ENCODE measurements around the gene CILP2.

Gene CILP2

DNA sequence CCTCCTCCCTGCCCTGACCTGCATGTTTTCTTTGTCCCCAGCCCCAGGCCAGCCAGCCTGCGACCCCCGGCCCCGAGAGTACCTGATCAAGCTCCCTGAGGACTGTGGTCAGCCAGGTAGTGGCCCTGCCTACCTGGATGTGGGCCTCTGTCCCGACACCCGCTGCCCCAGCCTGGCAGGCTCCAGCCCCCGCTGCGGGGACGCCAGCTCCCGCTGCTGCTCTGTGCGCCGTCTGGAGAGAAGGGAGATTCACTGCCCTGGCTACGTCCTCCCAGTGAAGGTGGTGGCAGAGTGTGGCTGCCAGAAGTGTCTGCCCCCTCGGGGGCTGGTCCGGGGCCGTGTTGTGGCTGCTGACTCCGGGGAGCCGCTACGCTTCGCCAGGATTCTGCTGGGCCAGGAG lies 5.6 kb downstream of the CILP2 start:
- no peak overlapping the region for H3K4me3 ChIP-seq (ENCODE audit: low read length)
- no peak overlapping the region for H3K27ac ChIP-seq (ENCODE audit: low read length)
- H3K27me3 ChIP-seq (ENCODE audit: insufficient read depth, low read length): peaks cover 24% of the 10 kb centered on the region
- H3K4me1 ChIP-seq (ENCODE audit: insufficient read depth, low read length): no peaks in the 10 kb centered on the region
- no peak overlapping the region for H3K9ac ChIP-seq (ENCODE audit: low read depth, low read length)
- H3K9me3 ChIP-seq (ENCODE audit: insufficient read depth, low read depth, low read length): no peaks in the 10 kb centered on the region
- no peaks in the 10 kb centered on the region for H3K36me3 ChIP-seq (ENCODE audit: insufficient read depth, low read depth, low read length)

DNA sequence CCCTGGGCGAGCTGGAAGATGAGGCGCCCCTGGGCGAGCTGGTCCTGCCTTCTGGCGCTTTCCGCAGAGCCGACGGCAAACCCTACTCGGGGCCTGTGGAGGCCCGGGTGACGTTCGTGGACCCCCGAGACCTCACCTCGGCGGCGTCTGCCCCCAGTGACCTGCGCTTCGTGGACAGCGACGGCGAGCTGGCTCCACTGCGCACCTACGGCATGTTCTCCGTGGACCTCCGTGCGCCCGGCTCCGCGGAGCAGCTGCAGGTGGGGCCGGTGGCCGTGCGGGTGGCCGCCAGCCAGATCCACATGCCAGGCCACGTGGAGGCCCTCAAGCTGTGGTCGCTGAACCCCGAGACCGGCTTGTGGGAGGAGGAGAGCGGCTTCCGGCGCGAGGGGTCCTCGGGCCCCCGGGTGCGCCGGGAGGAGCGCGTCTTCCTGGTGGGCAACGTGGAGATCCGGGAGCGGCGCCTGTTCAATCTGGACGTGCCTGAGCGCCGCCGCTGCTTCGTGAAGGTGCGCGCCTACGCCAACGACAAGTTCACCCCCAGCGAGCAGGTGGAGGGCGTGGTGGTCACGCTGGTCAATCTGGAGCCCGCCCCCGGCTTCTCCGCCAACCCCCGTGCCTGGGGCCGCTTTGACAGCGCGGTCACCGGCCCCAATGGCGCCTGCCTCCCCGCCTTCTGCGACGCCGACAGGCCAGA lies 6.3 kb downstream of the CILP2 start:
- Histone ChIP-seq H3K27me3 (ENCODE audit: insufficient read depth, low read length) (peaks cover 16% of the 10 kb centered on the region), H3K4me3 (ENCODE audit: low read length) (no peak overlapping the region), H3K36me3 (ENCODE audit: insufficient read depth, low read depth, low read length) (no peaks in the 10 kb centered on the region), H3K4me1 (ENCODE audit: insufficient read depth, low read length) (no peaks in the 10 kb centered on the region), H3K9ac (ENCODE audit: low read depth, low read length) (no peak overlapping the region), H3K9me3 (ENCODE audit: insufficient read depth, low read depth, low read length) (no peaks in the 10 kb centered on the region), H3K27ac (ENCODE audit: low read length) (no peak overlapping the region)

DNA sequence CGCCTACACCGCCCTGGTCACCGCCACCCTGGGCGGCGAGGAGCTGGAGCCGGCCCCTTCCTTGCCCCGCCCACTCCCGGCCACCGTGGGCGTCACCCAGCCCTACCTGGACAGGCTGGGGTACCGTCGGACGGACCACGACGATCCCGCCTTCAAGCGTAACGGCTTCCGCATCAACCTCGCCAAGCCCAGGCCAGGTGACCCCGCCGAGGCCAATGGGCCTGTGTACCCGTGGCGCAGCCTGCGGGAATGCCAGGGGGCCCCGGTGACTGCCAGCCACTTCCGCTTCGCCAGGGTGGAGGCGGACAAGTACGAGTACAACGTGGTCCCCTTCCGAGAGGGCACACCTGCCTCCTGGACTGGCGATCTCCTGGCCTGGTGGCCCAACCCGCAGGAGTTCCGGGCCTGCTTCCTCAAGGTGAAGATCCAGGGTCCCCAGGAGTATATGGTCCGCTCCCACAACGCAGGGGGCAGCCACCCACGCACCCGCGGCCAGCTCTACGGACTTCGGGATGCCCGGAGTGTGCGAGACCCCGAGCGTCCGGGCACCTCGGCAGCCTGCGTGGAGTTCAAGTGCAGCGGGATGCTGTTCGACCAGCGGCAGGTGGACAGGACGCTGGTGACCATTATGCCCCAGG lies 7.0 kb downstream of the CILP2 start:
- no peak overlapping the region for H3K4me3 ChIP-seq (ENCODE audit: low read length)
- no peak overlapping the region for H3K27ac ChIP-seq (ENCODE audit: low read length)
- no peaks in the 10 kb centered on the region for H3K9me3 ChIP-seq (ENCODE audit: insufficient read depth, low read depth, low read length)
- no peaks in the 10 kb centered on the region for H3K4me1 ChIP-seq (ENCODE audit: insufficient read depth, low read length)
- H3K27me3 ChIP-seq (ENCODE audit: insufficient read depth, low read length): peaks cover 9% of the 10 kb centered on the region
- H3K9ac ChIP-seq (ENCODE audit: low read depth, low read length): no peak overlapping the region
- H3K36me3 ChIP-seq (ENCODE audit: insufficient read depth, low read depth, low read length): no peaks in the 10 kb centered on the region

DNA sequence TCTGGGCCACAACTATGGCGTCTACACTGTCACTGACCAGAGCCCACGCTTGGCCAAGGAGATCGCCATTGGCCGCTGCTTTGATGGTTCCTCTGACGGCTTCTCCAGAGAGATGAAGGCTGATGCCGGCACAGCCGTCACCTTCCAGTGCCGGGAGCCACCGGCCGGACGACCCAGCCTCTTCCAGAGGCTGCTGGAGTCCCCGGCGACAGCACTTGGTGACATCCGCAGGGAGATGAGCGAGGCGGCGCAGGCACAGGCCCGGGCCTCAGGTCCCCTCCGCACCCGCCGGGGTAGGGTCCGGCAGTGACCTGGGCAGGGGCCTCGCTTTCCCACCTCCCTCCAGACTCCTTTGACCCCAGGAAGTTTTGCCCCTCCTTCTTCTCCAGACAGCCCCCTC lies 7.6 kb downstream of the CILP2 start:
- H3K36me3 ChIP-seq (ENCODE audit: insufficient read depth, low read depth, low read length): no peaks in the 10 kb centered on the region
- no peak overlapping the region for H3K4me3 ChIP-seq (ENCODE audit: low read length)
- no peak overlapping the region for H3K27ac ChIP-seq (ENCODE audit: low read length)
- no peaks in the 10 kb centered on the region for H3K4me1 ChIP-seq (ENCODE audit: insufficient read depth, low read length)
- no peaks in the 10 kb centered on the region for H3K9me3 ChIP-seq (ENCODE audit: insufficient read depth, low read depth, low read length)
- H3K9ac ChIP-seq (ENCODE audit: low read depth, low read length): no peak overlapping the region
- peaks cover 5% of the 10 kb centered on the region; the same call in 1 of the 2 replicates for H3K27me3 ChIP-seq (ENCODE audit: insufficient read depth, low read length)

DNA sequence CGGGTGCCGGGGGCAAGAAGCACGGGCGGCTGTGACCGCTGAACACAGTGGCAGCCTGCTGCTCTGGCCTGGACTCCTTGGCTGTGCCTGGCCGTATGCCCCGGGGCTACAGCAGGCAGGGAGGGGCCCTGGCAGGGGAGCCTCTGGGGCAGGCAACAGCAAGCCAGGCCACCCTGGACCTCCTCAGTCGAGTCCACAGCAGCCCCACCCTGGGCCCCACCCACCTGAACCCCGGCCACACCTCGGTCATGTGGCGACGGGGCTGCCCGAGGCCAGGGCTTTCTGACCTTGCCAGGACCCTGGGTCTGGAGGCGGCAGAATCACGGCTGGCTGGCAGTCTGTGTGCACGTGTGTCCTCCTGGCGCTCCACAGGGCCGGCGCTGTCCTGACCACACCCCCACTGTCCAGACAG lies 8.7 kb downstream of the CILP2 start:
- Histone ChIP-seq H3K4me1 (ENCODE audit: insufficient read depth, low read length) (no peaks in the 10 kb centered on the region), H3K9ac (ENCODE audit: low read depth, low read length) (no peak overlapping the region), H3K27me3 (ENCODE audit: insufficient read depth, low read length) (no peaks in the 10 kb centered on the region), H3K4me3 (ENCODE audit: low read length) (no peak overlapping the region), H3K36me3 (ENCODE audit: insufficient read depth, low read depth, low read length) (no peaks in the 10 kb centered on the region), H3K9me3 (ENCODE audit: insufficient read depth, low read depth, low read length) (no peaks in the 10 kb centered on the region), H3K27ac (ENCODE audit: low read length) (no peak overlapping the region)

DNA sequence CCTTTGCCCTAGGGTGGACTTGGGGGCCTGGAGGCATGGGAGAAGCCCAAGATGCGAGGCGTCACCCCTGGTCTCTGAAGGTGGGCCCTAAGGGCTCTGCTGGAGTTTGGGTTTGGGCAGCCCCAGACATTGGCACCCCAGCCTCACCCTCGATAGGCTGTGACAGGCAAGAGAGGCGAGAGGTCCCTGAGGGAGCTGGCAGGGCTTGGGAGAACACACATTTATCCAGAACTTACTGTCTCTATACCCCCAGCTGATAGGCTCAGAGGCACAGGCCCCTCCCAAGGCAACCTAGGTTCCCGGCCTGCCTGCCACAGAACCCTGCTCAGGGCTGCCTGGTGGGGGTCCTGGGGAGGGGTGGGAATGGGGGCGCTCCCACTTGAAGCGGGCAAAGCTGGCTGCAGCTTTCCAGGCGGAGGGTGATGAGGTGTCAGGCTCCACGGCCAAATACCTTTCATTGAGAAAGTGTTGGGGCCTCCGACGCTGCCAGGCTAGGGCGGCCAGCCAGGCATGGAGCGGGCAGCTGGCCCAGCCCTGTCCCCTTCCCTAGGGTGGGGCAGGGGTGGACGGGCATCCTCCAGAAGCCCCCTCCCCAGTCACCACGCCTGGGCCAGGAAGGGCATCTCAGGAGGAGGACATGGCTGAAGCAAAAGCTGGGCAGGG lies 9.7 kb downstream of the CILP2 start:
- Histone ChIP-seq H3K4me1 (ENCODE audit: insufficient read depth, low read length) (no peaks in the 10 kb centered on the region), H3K27ac (ENCODE audit: low read length) (no peak overlapping the region), H3K9me3 (ENCODE audit: insufficient read depth, low read depth, low read length) (no peaks in the 10 kb centered on the region), H3K36me3 (ENCODE audit: insufficient read depth, low read depth, low read length) (no peaks in the 10 kb centered on the region), H3K4me3 (ENCODE audit: low read length) (no peak overlapping the region), H3K27me3 (ENCODE audit: insufficient read depth, low read length) (no peaks in the 10 kb centered on the region), H3K9ac (ENCODE audit: low read depth, low read length) (no peak overlapping the region)

DNA sequence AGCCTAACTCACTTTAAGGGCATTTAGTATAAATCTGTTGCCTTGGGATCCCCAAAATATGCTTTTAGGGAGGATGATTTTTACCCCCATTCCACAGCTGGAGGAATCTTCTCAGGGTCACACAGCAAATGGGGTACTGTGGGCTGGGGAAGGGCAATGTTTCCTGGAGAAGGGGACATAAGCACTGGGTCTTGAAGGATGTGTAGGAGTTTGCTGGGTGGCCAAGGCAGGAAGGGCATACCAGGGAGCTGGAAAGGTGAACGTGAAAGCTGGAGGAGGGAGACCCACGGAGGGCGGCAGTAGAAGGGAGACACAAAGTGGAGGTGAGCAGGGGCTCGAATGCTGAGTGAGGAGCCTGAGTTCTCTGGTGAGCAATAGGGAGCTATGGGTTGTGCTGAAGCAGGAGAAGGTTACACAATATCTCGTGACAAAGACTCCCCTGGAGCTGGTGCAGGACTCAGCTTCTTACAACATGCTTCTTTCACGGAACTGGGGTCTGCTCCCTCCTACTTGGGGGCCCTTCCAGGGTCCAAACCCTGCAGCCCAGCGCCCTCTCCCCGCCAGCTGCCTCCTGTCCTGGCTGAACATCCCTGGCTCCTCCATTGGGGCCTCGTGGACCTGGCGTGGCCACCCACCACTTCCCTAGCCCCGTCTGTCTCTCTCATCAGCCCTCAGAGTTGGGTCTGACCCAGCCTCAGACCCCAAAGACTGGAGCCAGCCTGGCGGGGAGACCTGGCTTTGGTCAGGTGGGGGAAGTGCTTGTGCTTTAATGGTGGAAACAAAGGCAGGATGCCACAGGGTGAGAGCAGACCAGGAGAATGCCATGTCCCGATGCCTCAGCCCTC lies 11.1 kb downstream of the CILP2 start:
- Histone ChIP-seq H3K36me3 (ENCODE audit: insufficient read depth, low read depth, low read length) (no peaks in the 10 kb centered on the region), H3K27me3 (ENCODE audit: insufficient read depth, low read length) (no peaks in the 10 kb centered on the region), H3K4me3 (ENCODE audit: low read length) (no peak overlapping the region)

DNA sequence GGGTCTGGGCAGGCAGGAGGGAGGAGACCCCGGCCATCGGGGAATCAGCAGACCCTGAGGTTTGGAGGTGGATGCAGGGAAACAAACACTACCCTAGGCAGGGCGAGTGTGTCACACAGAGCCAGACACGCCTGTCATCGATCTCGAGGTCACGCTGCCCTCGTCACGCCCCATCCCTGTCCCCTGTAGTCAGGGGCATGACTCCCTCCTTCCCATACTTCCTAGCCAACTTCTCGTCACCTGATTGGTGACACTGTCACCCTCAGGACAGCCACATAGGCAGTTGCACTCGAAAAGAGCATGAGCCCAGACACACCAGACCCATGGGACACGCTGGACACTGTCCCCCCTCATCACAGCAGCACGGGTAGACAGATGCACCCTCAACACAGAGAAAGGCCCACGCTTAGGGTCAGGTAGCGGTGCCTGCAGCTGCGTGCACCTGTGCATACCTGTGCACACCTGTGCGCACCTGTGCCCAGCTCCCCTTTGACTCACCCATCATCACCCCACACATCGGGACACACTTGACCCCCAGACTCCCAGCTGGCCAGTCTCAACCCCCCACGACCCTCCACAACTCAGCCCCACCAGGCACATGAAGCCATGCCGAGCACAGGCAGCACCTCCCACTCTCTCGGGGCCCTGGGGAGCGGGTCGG lies 11.9 kb downstream of the CILP2 start:
- Histone ChIP-seq H3K36me3 (ENCODE audit: insufficient read depth, low read depth, low read length) (no peaks in the 10 kb centered on the region), H3K9ac (ENCODE audit: low read depth, low read length) (no peak overlapping the region), H3K4me3 (ENCODE audit: low read length) (no peak overlapping the region)

More for the DNA sequence above, 11.1 kb downstream of the CILP2 start:
- Histone ChIP-seq H3K9me3 (ENCODE audit: insufficient read depth, low read depth, low read length) (no peaks in the 10 kb centered on the region), H3K9ac (ENCODE audit: low read depth, low read length) (no peak overlapping the region), H3K27ac (ENCODE audit: low read length) (no peak overlapping the region), H3K4me1 (ENCODE audit: insufficient read depth, low read length) (no peaks in the 10 kb centered on the region)

DNA sequence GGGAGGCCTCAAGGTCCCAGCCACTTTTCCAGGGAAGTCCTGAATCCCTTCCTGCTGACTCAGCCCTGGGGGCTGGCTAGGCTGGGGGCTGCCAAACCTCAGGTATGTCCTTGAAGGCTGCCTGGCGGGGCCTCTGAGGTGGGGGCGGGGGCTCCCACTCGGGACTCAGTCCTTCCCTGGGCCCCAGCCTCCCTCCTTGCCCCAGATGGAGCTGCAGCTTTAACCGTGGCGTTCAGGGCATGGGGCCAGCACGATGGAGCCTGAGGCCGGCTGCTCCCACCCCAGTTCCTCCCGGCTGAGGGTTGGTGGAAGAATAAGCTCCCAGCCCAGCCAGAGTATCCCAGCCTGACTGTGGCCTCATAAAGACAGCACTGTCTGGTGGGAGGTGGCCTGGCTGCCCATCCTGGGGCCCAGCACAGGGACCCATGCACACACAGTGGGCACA lies 12.4 kb downstream of the CILP2 start:
- no peaks in the 10 kb centered on the region for H3K4me1 ChIP-seq (ENCODE audit: insufficient read depth, low read length)
- H3K4me3 ChIP-seq (ENCODE audit: low read length): no peak overlapping the region
- H3K36me3 ChIP-seq (ENCODE audit: insufficient read depth, low read depth, low read length): no peaks in the 10 kb centered on the region
- no peaks in the 10 kb centered on the region for H3K9me3 ChIP-seq (ENCODE audit: insufficient read depth, low read depth, low read length)
- H3K27ac ChIP-seq (ENCODE audit: low read length): no peak overlapping the region
- H3K9ac ChIP-seq (ENCODE audit: low read depth, low read length): no peak overlapping the region
- no peaks in the 10 kb centered on the region for H3K27me3 ChIP-seq (ENCODE audit: insufficient read depth, low read length)

More for the DNA sequence above, 11.9 kb downstream of the CILP2 start:
- no peaks in the 10 kb centered on the region for H3K9me3 ChIP-seq (ENCODE audit: insufficient read depth, low read depth, low read length)
- H3K27me3 ChIP-seq (ENCODE audit: insufficient read depth, low read length): no peaks in the 10 kb centered on the region
- H3K4me1 ChIP-seq (ENCODE audit: insufficient read depth, low read length): no peaks in the 10 kb centered on the region
- no peak overlapping the region for H3K27ac ChIP-seq (ENCODE audit: low read length)

DNA sequence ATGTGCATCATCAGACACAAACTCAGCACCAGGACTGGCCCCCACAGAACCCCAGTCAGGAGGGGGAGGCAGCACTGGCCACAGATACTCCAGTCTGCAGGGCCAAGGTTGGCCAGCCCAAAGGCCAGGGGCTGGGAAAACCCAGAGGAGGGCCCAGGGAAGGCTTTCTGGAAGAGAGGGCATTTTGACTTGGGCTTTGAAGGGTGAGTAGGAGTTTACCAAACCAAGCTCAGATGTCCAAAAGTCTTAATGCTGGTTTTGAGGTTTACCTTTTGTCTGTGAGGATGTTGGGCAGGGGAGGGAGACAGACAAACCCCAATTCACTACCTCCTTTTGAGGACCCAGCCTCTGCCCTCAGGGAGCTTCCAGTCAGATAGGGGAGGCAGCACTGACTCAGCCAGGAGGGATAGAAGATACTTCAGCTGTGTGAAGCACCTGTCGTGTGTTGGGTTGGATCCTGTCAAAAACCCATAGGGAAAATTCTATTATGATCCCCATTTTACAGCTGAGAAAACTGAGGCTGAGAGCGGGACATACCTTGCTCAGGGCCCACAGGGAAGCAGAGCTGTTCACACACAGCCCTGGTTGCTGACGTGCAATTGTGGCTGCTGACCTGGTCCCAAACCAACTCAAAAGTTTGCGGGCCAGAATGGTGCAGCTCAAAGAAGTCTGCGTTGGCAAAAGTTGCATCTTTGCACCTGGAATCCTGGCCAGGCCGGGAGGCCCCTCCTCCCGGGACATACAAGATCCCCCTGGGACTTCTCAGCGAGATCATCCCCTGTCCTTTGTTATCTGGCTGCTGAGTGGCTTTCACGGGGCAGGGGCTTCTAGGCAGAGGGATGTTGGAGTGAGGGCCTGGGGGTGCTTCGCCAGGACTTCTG lies 13.1 kb downstream of the CILP2 start:
- Histone ChIP-seq H3K27me3 (ENCODE audit: insufficient read depth, low read length) (no peaks in the 10 kb centered on the region), H3K9me3 (ENCODE audit: insufficient read depth, low read depth, low read length) (no peaks in the 10 kb centered on the region), H3K27ac (ENCODE audit: low read length) (no peak overlapping the region), H3K9ac (ENCODE audit: low read depth, low read length) (no peak overlapping the region), H3K4me1 (ENCODE audit: insufficient read depth, low read length) (no peaks in the 10 kb centered on the region), H3K4me3 (ENCODE audit: low read length) (no peak overlapping the region), H3K36me3 (ENCODE audit: insufficient read depth, low read depth, low read length) (no peaks in the 10 kb centered on the region)

Data from iPS-20b (cell line).